Trophoblast cell (in vitro differentiated cells and primary cell): ENCODE results near the gene AGAP1.

Experiments used
- DNase-seq, 2 donors: peaks; one replicate each; pipeline ENCODE4 v3.0.0-alpha.2; 2016
- H2AFZ ChIP-seq: 2 replicates; pipeline ENCODE4 v1.6.1; 2013; ENCODE audit warnings: low read length, moderate library complexity, mild to moderate bottlenecking; ENCODE audit not compliant: insufficient read depth, poor library complexity
- H2AK5ac ChIP-seq: 2 replicates; pipeline ENCODE4 v1.6.1; 2013; ENCODE audit warnings: mild to moderate bottlenecking, low read length
- H2BK120ac ChIP-seq: 2 replicates; pipeline ENCODE4 v1.6.1; 2013; ENCODE audit warnings: low read length, mild to moderate bottlenecking, moderate library complexity; ENCODE audit not compliant: insufficient read depth, poor library complexity
- H2BK12ac ChIP-seq: 2 replicates; pipeline ENCODE4 v1.6.1; 2013; ENCODE audit warnings: mild to moderate bottlenecking, low read length, moderate library complexity
- H2BK5ac ChIP-seq: 2 replicates; pipeline ENCODE4 v1.6.1; 2013; ENCODE audit warnings: low read length, low read depth, moderate library complexity, mild to moderate bottlenecking; ENCODE audit not compliant: poor library complexity
- H3K14ac ChIP-seq: 2 replicates; pipeline ENCODE4 v1.6.1; 2013; ENCODE audit warnings: mild to moderate bottlenecking, low read length
- H3K18ac ChIP-seq: 2 replicates; pipeline ENCODE4 v1.6.1; 2013; ENCODE audit warnings: mild to moderate bottlenecking, low read length
- H3K23ac ChIP-seq: 2 replicates; pipeline ENCODE4 v1.6.1; 2013; ENCODE audit warnings: low read length
- H3K27ac ChIP-seq: 2 replicates; pipeline ENCODE4 v1.5.1; 2013; ENCODE audit warnings: low read depth, mild to moderate bottlenecking, inconsistent platforms, low read length, moderate library complexity
- H3K27me3 ChIP-seq: 2 replicates; pipeline ENCODE4 v1.6.1; 2013; ENCODE audit warnings: inconsistent platforms, mild to moderate bottlenecking, low read length, moderate library complexity; ENCODE audit not compliant: insufficient read depth
- H3K36me3 ChIP-seq, 2 experiments: 1 replicate in 1 of 2; 2 replicates in 1 of 2; pipeline ENCODE4 v1.6.1; 2013; ENCODE audit warnings: low read length in 2 of 2, mild to moderate bottlenecking in 2 of 2, moderate library complexity in 1 of 2; ENCODE audit not compliant: insufficient read depth in 2 of 2, control insufficient read depth in 1 of 2
- H3K4ac ChIP-seq: 2 replicates; pipeline ENCODE4 v1.6.1; 2013; ENCODE audit warnings: low read depth, mild to moderate bottlenecking, low read length, moderate library complexity
- H3K4me1 ChIP-seq, 2 experiments: 1 replicate in 1 of 2; 2 replicates in 1 of 2; pipeline ENCODE4 v1.6.1; 2013; ENCODE audit warnings: low read length in 2 of 2, mild to moderate bottlenecking in 2 of 2, moderate library complexity in 1 of 2; ENCODE audit not compliant: insufficient read depth in 2 of 2, control insufficient read depth in 1 of 2
- H3K4me2 ChIP-seq: 2 replicates; pipeline ENCODE4 v1.6.1; 2013; ENCODE audit warnings: inconsistent platforms, mild to moderate bottlenecking, low read length, moderate library complexity
- H3K4me3 ChIP-seq: 2 replicates; pipeline ENCODE4 v1.5.1; 2013; ENCODE audit warnings: mild to moderate bottlenecking, low read depth, low read length, inconsistent platforms
- H3K79me1 ChIP-seq: one replicate; pipeline ENCODE4 v1.6.1; 2013; ENCODE audit warnings: low read length
- H3K79me2 ChIP-seq: 2 replicates; pipeline ENCODE4 v1.6.1; 2013; ENCODE audit warnings: low read length, mild to moderate bottlenecking; ENCODE audit not compliant: control insufficient read depth, insufficient read depth, poor library complexity
- H3K9ac ChIP-seq: 2 replicates; pipeline ENCODE4 v1.6.1; 2013; ENCODE audit warnings: mild to moderate bottlenecking, low read length
- H3K9me3 ChIP-seq: 2 replicates; pipeline ENCODE4 v1.6.1; 2013; ENCODE audit warnings: low read depth, mild to moderate bottlenecking, control low read depth, inconsistent platforms, low read length; ENCODE audit not compliant: insufficient read depth
- H4K12ac ChIP-seq: 2 replicates; pipeline ENCODE4 v1.6.1; 2013; ENCODE audit warnings: low read depth, mild to moderate bottlenecking, low read length, moderate library complexity
- H4K8ac ChIP-seq: 2 replicates; pipeline ENCODE4 v1.6.1; 2013; ENCODE audit warnings: low read depth, mild to moderate bottlenecking, low read length, moderate library complexity
- H4K91ac ChIP-seq: one replicate; pipeline ENCODE4 v1.6.1; 2013; ENCODE audit warnings: low read depth, mild to moderate bottlenecking, low read length, moderate library complexity
- WGBS: extraction: QIAGEN DNeasy Blood & Tissue Kit; methylation state at CpG from one replicate; pipeline ENCODE4 v1.1.7; 2013; ENCODE audit warnings: missing lambda C conversion rate; ENCODE audit not compliant: insufficient read length, insufficient coverage; ENCODE audit errors: extremely low coverage; 5-methylcytosine and 5-hydroxymethylcytosine counted together

The AGAP1 gene

GRCh38 chr2:235676536-235676799 is 182.6 kb downstream of the AGAP1 start:
- Histone ChIP-seq H2BK5ac (no peak overlapping the region), H3K4me3 (no peak overlapping the region), H3K18ac (no peak overlapping the region), H4K12ac (no peak overlapping the region), H2AK5ac (no peak overlapping the region), H3K4me1 (no peaks in the 10 kb centered on the region), H4K8ac (no peak overlapping the region), H3K36me3 (no peaks in the 10 kb centered on the region), H3K14ac (no peak overlapping the region), H3K4me2 (no peak overlapping the region), H3K27me3 (peaks cover under 1% of the 10 kb centered on the region), H2AFZ (no peak overlapping the region), H4K91ac (no peak overlapping the region), H3K9ac (no peak overlapping the region), H3K9me3 (no peaks in the 10 kb centered on the region), H3K23ac (no peak overlapping the region), H3K79me1 (no peaks in the 10 kb centered on the region), H3K79me2 (peaks cover 2% of the 10 kb centered on the region), H2BK12ac (no peak overlapping the region), H3K27ac (no peak overlapping the region), H3K4ac (no peak overlapping the region), H2BK120ac (no peak overlapping the region)
- no peak for DNase-seq
- no CpG with 5 or more reads among the region's 1 CpG for WGBS

GRCh38 chr2:235677276-235677788 is 183.5 kb downstream of the AGAP1 start:
- H3K79me2 ChIP-seq = peaks cover 2% of the 10 kb centered on the region

GRCh38 chr2:235677937-235678336 is 184.1 kb downstream of the AGAP1 start:
- no peak overlapping the region for H2BK12ac ChIP-seq
- no peaks in the 10 kb centered on the region for H3K9me3 ChIP-seq
- H3K4me1 ChIP-seq = no peaks in the 10 kb centered on the region
- no CpG with 5 or more reads among the region's 11 CpGs for WGBS
- no peak overlapping the region for H4K91ac ChIP-seq
- H3K18ac ChIP-seq = no peak overlapping the region
- H3K27ac ChIP-seq = no peak overlapping the region
- no peak overlapping the region for H3K4me3 ChIP-seq
- H4K8ac ChIP-seq = no peak overlapping the region
- no peak for DNase-seq
- H3K23ac ChIP-seq = no peak overlapping the region
- H3K4me2 ChIP-seq = no peak overlapping the region
- no peak overlapping the region for H2AK5ac ChIP-seq
- no peak overlapping the region for H2BK5ac ChIP-seq
- no peaks in the 10 kb centered on the region for H3K79me1 ChIP-seq
- no peak overlapping the region for H3K14ac ChIP-seq
- H3K79me2 ChIP-seq = peaks cover 2% of the 10 kb centered on the region
- no peaks in the 10 kb centered on the region for H3K27me3 ChIP-seq
- H3K36me3 ChIP-seq = no peaks in the 10 kb centered on the region
- no peak overlapping the region for H3K4ac ChIP-seq
- H4K12ac ChIP-seq = no peak overlapping the region
- no peak overlapping the region for H2BK120ac ChIP-seq
- H2AFZ ChIP-seq = no peak overlapping the region
- H3K9ac ChIP-seq = no peak overlapping the region

More at GRCh38 chr2:235677276-235677788, 183.5 kb downstream of the AGAP1 start:
- Histone ChIP-seq H4K8ac (no peak overlapping the region), H3K9me3 (no peaks in the 10 kb centered on the region), H3K9ac (no peak overlapping the region), H3K27me3 (no peaks in the 10 kb centered on the region), H3K14ac (no peak overlapping the region), H3K79me1 (no peaks in the 10 kb centered on the region), H2BK12ac (no peak overlapping the region), H3K4me2 (no peak overlapping the region), H2BK5ac (no peak overlapping the region), H3K18ac (no peak overlapping the region), H2AFZ (no peak overlapping the region), H4K91ac (no peak overlapping the region), H3K23ac (no peak overlapping the region), H2AK5ac (no peak overlapping the region), H3K36me3 (no peaks in the 10 kb centered on the region), H3K4me3 (no peak overlapping the region), H4K12ac (no peak overlapping the region), H3K4me1 (no peaks in the 10 kb centered on the region), H2BK120ac (no peak overlapping the region), H3K27ac (no peak overlapping the region), H3K4ac (no peak overlapping the region)
- no CpG with 5 or more reads among the region's 16 CpGs for WGBS
- no peak for DNase-seq

GRCh38 chr2:235678712-235679111 is 184.9 kb downstream of the AGAP1 start:
- no peak overlapping the region for H3K4me2 ChIP-seq
- no peak overlapping the region for H2BK12ac ChIP-seq
- WGBS = no CpG with 5 or more reads among the region's 10 CpGs
- H3K27me3 ChIP-seq = no peaks in the 10 kb centered on the region
- no peak overlapping the region for H3K18ac ChIP-seq
- no peak for DNase-seq
- H3K79me2 ChIP-seq = peaks cover 2% of the 10 kb centered on the region
- no peak overlapping the region for H3K9ac ChIP-seq
- no peak overlapping the region for H2BK120ac ChIP-seq
- H3K27ac ChIP-seq = no peak overlapping the region
- no peak overlapping the region for H2AK5ac ChIP-seq
- H2BK5ac ChIP-seq = no peak overlapping the region
- H4K12ac ChIP-seq = no peak overlapping the region
- H3K79me1 ChIP-seq = no peaks in the 10 kb centered on the region
- no peak overlapping the region for H3K14ac ChIP-seq
- no peak overlapping the region for H4K91ac ChIP-seq
- H3K9me3 ChIP-seq = no peaks in the 10 kb centered on the region
- H3K4me3 ChIP-seq = no peak overlapping the region
- H2AFZ ChIP-seq = no peak overlapping the region
- H3K23ac ChIP-seq = no peak overlapping the region
- H3K4me1 ChIP-seq = no peaks in the 10 kb centered on the region
- H3K4ac ChIP-seq = no peak overlapping the region
- no peaks in the 10 kb centered on the region for H3K36me3 ChIP-seq
- no peak overlapping the region for H4K8ac ChIP-seq
